Loucy (cell line): ENCODE measurements around the gene ADSL.

Experiments used
- CTCF ChIP-seq: fragments of 200-600 bp; sonication (generic); conservative IDR thresholded peaks from 2 replicates; pipeline ENCODE4 v1.5.1; 2014; ENCODE audit warnings: mild to moderate bottlenecking, antibody characterized with exemption, low read length
- EZH2phosphoT487 ChIP-seq: fragments of 200-600 bp; IDR thresholded peaks from 2 replicates; pipeline ENCODE4 v1.6.1; 2018; ENCODE audit warnings: antibody characterized with exemption, mild to moderate bottlenecking, moderate library complexity, borderline replicate concordance

DNA sequence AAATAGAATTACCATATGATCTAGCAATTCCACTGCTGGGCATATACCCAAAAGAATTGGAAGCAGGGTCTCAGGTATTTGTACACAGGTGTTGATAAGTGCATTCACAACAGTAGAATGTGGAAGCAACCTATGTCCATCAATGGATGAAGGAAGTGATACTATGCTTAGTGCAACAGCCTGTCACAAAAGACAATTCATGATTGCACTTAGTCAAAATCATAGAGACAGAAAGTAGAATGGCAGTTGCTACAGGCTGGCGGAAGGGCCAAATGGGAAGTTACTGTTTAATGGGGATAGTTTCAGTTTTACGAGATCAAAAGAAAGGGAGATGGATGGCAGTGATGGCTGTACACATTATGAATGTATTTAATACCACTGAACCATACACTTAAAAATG is 66.1 kb downstream of the ADSL start:
- TF ChIP-seq CTCF = no peak
- TF ChIP-seq EZH2phosphoT487 = no peak
